Activated CD8-positive, alpha-beta T cell treated with anti-CD3 and anti-CD28 coated beads for 36 hours (primary cell): ENCODE results near the gene TMOD2. TPM values are rescaled to one million over a fixed set of nuclear protein-coding genes. Genes with fewer than 3 reads are reported as not detected.
A peak's percentile ranks its signal among the peaks of the same experiment; 100 is the strongest.

Experiments used
- ATAC-seq: fragments of 200-7000 bp; cut with Tn5 transposase; one replicate; pipeline ENCODE4 v1.10.0; 2021; ENCODE audit warnings: mild to moderate bottlenecking, moderate library complexity
- CTCF ChIA-PET: fragments of 350-600 bp; sonication (Branson Sonifier 250); formaldehyde crosslinking; loops from one replicate; lab custom pipeline; 2021; ENCODE audit warnings: antibody characterized with exemption; lab: Charles Lee
- POLR2A ChIA-PET: fragments of 350-600 bp; sonication (Branson Sonifier 250); formaldehyde crosslinking; loops from one replicate; lab custom pipeline; 2021; ENCODE audit warnings: antibody characterized with exemption; lab: Charles Lee
- DNase-seq: peaks from one replicate; pipeline ENCODE4 v3.0.0-alpha.2; 2020
- H3K27ac Mint-ChIP-seq: one replicate; pipeline ENCODE4 v1.8.0; 2021; ENCODE audit warnings: mild to moderate bottlenecking, mixed read lengths
- H3K27me3 Mint-ChIP-seq: one replicate; pipeline ENCODE4 v1.8.0; 2021; ENCODE audit warnings: mixed read lengths
- H3K36me3 Mint-ChIP-seq: one replicate; pipeline ENCODE4 v1.8.0; 2021; ENCODE audit warnings: low read depth, mixed read lengths
- H3K4me1 Mint-ChIP-seq: one replicate; pipeline ENCODE4 v1.8.0; 2021; ENCODE audit warnings: low read depth, mixed read lengths
- H3K4me3 Mint-ChIP-seq: one replicate; pipeline ENCODE4 v1.8.0; 2021; ENCODE audit warnings: mild to moderate bottlenecking, moderate library complexity, mixed read lengths
- H3K9me3 Mint-ChIP-seq: one replicate; pipeline ENCODE4 v1.8.0; 2021; ENCODE audit warnings: mixed read lengths
- intact Hi-C: fragments of 100-400 bp; cut with micrococcal nuclease; formaldehyde crosslinking; loops from one replicate; pipeline ENCODE4 v1.10.0; 2022
- total RNA-seq, 2 experiments: library from RNA; stranded (reverse); gene quantifications; one replicate each; pipeline ENCODE4 v1.2.3, GENCODE V29; 2021
- TF ChIP-seq, protein P1 (sequence below): fragments of 200-600 bp; IDR thresholded peaks from one replicate; pipeline ENCODE4 v1.8.0; 2022; ENCODE audit warnings: antibody characterized with exemption, mild to moderate bottlenecking

The TMOD2 gene
- total RNA-seq, 2 experiments from 2014 or later: 4.8 to 7.0 TPM

- Mint-ChIP-seq H3K36me3 (peaks cover 11% of the 10 kb centered on the region), H3K4me3 (peak within 1 kb of the TSS; percentile 82), H3K27ac (peak within 1 kb of the TSS; percentile 87), H3K27me3 (no peaks in the 10 kb centered on the region), H3K4me1 (peaks cover 44% of the 10 kb centered on the region), H3K9me3 (no peaks in the 10 kb centered on the region)
- TF ChIP-seq, protein P1, sequence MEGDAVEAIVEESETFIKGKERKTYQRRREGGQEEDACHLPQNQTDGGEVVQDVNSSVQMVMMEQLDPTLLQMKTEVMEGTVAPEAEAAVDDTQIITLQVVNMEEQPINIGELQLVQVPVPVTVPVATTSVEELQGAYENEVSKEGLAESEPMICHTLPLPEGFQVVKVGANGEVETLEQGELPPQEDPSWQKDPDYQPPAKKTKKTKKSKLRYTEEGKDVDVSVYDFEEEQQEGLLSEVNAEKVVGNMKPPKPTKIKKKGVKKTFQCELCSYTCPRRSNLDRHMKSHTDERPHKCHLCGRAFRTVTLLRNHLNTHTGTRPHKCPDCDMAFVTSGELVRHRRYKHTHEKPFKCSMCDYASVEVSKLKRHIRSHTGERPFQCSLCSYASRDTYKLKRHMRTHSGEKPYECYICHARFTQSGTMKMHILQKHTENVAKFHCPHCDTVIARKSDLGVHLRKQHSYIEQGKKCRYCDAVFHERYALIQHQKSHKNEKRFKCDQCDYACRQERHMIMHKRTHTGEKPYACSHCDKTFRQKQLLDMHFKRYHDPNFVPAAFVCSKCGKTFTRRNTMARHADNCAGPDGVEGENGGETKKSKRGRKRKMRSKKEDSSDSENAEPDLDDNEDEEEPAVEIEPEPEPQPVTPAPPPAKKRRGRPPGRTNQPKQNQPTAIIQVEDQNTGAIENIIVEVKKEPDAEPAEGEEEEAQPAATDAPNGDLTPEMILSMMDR: no peak
- ATAC-seq (peak; percentile 57), DNase-seq (peak; percentile 81)
- intact Hi-C loops: loop anchor here (2.0 to 5.0 kb wide), 2 partner anchors 39 to 85 kb away; no protein-coding TSS in a partner anchor
- CTCF ChIA-PET: interaction anchor here (0.7 to 9.0 kb wide), 9 partner anchors 9 to 87 kb away, joined by 3 to 92 read pairs (median 3); no protein-coding TSS in a partner anchor
- POLR2A ChIA-PET: interaction anchor here (0.6 to 2.3 kb wide), 19 partner anchors 9 to 234 kb away, joined by 3 to 19 read pairs (median 3); partner anchors contain the start of genes LEO1, SCG3, TMOD2 and TMOD3
Observed at GRCh38 chr15:51737522-51738305, 13.7 kb upstream of the TMOD2 start, which contains the start of gene LYSMD2. TSS of gene LYSMD2 (minus strand) at chr15:51737655. CDS start at chr15:51737622, 33 bp downstream.

DNA sequence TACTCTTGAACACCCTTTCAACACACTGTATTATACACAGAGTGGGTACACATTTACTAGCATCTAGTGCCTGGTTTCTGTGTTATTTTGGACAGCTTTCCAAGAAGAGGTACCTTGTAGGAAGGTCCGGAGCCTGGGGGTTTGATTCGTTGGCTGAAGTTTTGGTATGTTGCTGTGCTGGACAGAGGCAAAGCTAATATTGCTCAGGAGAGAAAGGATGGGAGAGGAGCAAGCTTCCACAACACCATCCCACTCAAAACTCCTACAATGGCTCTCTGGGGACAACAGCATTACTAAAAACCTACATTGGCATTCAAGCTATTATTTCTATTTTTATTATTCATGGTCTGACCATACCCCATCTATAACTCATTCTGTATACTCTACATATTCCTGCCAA, 12.8 kb upstream of the TMOD2 start:
- POLR2A ChIA-PET: interaction anchor here (0.6 to 2.3 kb wide), 5 partner anchors 9 to 92 kb away, joined by 3 to 19 read pairs (median 5); partner anchors contain the start of gene TMOD2
- TF ChIP-seq, protein P1: no peak
- DNase-seq (no peak), ATAC-seq (no peak)
- Mint-ChIP-seq H3K36me3 (peaks cover 3% of the 10 kb centered on the region), H3K9me3 (no peaks in the 10 kb centered on the region), H3K27me3 (no peaks in the 10 kb centered on the region), H3K4me3 (peak overlapping the region; percentile 63), H3K27ac (peak overlapping the region; percentile 82), H3K4me1 (peaks cover 36% of the 10 kb centered on the region)
- CTCF ChIA-PET: interaction anchor here (1.6 to 9.0 kb wide), 3 partner anchors 10 to 38 kb away, joined by 4 to 92 read pairs (median 10); no protein-coding TSS in a partner anchor
- intact Hi-C loops: loop anchor here (5.0 kb wide), 1 partner anchor 86 kb away; no protein-coding TSS in a partner anchor

DNA sequence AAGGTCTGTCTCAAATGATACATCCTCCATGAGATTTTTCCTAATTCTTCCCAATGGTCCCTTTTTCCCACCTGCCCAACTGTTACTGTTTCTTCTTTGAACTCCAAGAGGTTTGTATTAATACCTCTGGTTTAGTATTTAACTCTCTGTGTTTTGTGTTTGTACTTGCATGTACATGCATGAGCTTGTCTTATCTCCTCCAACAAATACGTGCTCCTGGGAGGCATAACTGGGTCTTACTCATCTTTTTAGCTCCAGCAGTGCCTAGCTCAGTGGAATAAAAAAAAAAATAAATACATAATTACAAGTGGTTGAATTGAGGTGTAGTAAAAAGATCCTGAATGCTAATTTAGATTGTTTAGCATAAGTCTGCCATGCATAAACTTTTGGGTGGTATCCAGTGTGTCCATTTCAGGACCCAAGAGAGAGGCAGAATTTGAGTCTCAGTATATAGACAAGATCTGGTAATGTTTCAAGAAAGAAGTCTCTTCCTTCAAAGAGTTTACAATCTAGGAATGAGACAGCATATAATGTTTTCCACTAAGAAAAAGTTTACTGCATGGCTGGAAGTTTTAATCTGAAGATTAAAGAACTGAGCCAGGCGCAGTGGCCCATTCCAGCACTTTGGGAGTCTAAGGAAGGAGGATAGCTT, 12.2 kb upstream of the TMOD2 start:
- ChIA-PET POLR2A (interaction anchor here (1.6 kb wide), 1 partner anchor 13 kb away, joined by 6 read pairs; no protein-coding TSS in a partner anchor), CTCF (interaction anchor here (1.1 to 9.0 kb wide), 3 partner anchors 28 to 89 kb away, joined by 3 to 92 read pairs (median 4); no protein-coding TSS in a partner anchor)
- no peaks in the 10 kb centered on the region for H3K27me3 Mint-ChIP-seq
- intact Hi-C loops: loop anchor here (5.0 kb wide), 1 partner anchor 87 kb away; no protein-coding TSS in a partner anchor
- peaks cover 31% of the 10 kb centered on the region for H3K4me1 Mint-ChIP-seq
- no peaks in the 10 kb centered on the region for H3K9me3 Mint-ChIP-seq
- H3K4me3 Mint-ChIP-seq: no peak overlapping the region
- H3K36me3 Mint-ChIP-seq: peaks cover 2% of the 10 kb centered on the region
- TF ChIP-seq, protein P1: no peak
- ATAC-seq: no peak
- no peak for DNase-seq
- no peak overlapping the region for H3K27ac Mint-ChIP-seq

DNA sequence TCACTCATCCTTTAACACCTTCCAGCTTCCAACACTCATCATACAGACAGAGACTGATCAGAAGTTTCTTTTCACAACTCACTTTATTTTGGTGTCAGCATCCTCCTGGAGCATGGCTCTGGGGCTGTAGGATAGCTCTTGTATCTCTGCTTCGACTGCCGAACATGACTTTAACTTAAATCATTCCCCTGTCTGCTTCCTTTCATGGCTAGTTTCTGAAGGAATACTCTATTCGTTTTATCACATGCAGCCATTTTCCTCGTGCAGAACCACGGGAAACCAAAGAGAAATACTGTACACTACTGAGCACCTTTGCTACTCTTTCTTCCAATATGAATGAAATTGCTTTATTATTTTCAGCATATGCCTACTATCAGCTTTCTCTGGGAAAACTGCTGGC, 2.1 kb upstream of the TMOD2 start:
- intact Hi-C loops: no loop called here
- Mint-ChIP-seq H3K27ac (no peak overlapping the region), H3K4me3 (no peak overlapping the region), H3K9me3 (no peaks in the 10 kb centered on the region), H3K27me3 (peaks cover 8% of the 10 kb centered on the region), H3K4me1 (peaks cover 21% of the 10 kb centered on the region), H3K36me3 (no peaks in the 10 kb centered on the region)
- TF ChIP-seq, protein P1: no peak
- ATAC-seq (no peak), DNase-seq (no peak)
- POLR2A ChIA-PET: interaction anchor here (1.4 kb wide), 1 partner anchor 13 kb away, joined by 3 read pairs; no protein-coding TSS in a partner anchor
- CTCF ChIA-PET: interaction anchor here (1.3 to 2.3 kb wide), 3 partner anchors 8 to 27 kb away, joined by 5 to 10 read pairs (median 5); partner anchors contain the start of gene LYSMD2
